ENCODE results near the gene ATP9B. TPM values are rescaled to one million over a fixed set of nuclear protein-coding genes. Genes with fewer than 3 reads are reported as not detected.
A peak's percentile ranks its signal among the peaks of the same experiment; 100 is the strongest.

The ATP9B gene
- polyA plus RNA-seq, 1 of the 3 experiments (the other 2 are of a cell fraction): 11.2 TPM

DNA sequence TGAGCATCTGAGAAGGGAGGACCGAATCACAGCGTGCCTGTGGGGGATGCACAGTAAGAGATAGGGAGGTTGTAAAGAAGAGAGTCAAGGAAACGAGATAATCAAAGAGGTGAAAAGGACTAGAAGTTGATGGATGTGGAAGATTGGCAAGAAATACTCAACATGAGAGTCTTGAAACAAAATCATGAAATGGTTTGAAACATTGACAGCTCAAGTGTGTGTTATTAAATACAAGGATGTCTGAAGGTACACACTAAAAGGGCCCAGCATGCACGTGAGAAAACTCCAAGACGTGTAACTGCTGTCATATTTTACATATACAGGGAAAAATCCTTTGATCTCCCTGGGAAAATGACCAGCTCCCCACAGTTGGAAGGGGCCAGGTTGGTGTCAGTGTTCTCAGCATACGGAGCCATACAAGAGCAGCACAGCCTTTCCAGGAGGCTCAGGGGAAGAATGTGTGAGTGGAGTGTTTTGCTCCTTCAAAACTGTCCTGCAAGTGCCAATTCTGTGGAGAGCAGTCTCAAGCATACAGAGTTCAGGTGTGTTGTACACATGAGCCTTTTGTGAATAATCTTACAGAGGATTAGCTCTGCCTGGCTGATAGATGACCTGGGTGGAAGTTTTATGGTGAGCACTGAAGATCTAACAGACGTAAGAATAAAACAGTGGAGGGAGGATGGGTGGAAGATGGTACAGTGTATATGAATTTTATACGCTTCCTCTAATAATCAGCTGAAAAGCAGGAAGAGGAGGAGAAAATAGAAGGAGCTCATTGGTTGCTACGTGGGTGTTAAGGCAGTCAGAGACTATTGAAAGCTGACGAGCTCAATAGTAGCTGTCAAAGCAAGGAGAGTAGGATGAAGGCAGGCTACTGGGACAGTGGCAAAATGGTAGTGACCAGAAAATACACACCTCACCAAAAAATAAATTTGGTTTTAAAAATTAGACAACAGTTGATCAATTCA is 126.8 kb downstream of the ATP9B start:
- no peak overlapping the region for H3K27ac ChIP-seq (ENCODE audit: low read depth in 2 of 2, low read length in 1 of 2)
- H3K4me3 ChIP-seq (ENCODE audit: low read depth in 2 of 2, low read length in 1 of 2): no peak overlapping the region
- H2AFZ ChIP-seq (ENCODE audit: low read depth): no peak overlapping the region
- no peak for DNase-seq
- 85% methylated on average over 10 of the region's 10 CpGs for WGBS (ENCODE audit: low lambda C conversion rate)
- H3K9ac ChIP-seq: no peak overlapping the region
- H3K9me3 ChIP-seq: no peaks in the 10 kb centered on the region
- no peaks in the 10 kb centered on the region for H3K9me2 ChIP-seq
- no peaks in the 10 kb centered on the region for H4K20me1 ChIP-seq (ENCODE audit: insufficient read depth)
- peaks cover 12 to 18% of the 10 kb centered on the region in 2 experiments for H3K36me3 ChIP-seq (replicated peaks in 1 of 2; ENCODE audit: control insufficient read depth in 1 of 2, insufficient read depth in 2 of 2, low read length in 1 of 2)
- H3F3A ChIP-seq (replicated peaks; ENCODE audit: insufficient read depth): no peaks in the 10 kb centered on the region
- no peaks in the 10 kb centered on the region for H3K4me1 ChIP-seq (ENCODE audit: control insufficient read depth in 1 of 2, insufficient read depth in 2 of 2, low read depth in 1 of 2, low read length in 1 of 2)
- no peaks in the 10 kb centered on the region for H3K27me3 ChIP-seq (ENCODE audit: insufficient read depth)
- H3K4me2 ChIP-seq: no peak overlapping the region
- no peaks in the 10 kb centered on the region; the same call in 1 of the 2 replicates for H3K79me2 ChIP-seq (ENCODE audit: insufficient read depth)
- POLR2A ChIA-PET: no interaction called here
- CTCF ChIA-PET: interaction anchor here (0.6 kb wide), 1 partner anchor 53 kb away, joined by 3 read pairs; no protein-coding TSS in a partner anchor
- TF ChIP-seq MEF2A (IDR thresholded peaks at IDR 0.05; ENCODE audit: borderline replicate concordance, low read depth): no peak
- TF ChIP-seq FOSL2 (IDR thresholded peaks at IDR 0.05; ENCODE audit: borderline replicate concordance, low read depth): no peak

DNA sequence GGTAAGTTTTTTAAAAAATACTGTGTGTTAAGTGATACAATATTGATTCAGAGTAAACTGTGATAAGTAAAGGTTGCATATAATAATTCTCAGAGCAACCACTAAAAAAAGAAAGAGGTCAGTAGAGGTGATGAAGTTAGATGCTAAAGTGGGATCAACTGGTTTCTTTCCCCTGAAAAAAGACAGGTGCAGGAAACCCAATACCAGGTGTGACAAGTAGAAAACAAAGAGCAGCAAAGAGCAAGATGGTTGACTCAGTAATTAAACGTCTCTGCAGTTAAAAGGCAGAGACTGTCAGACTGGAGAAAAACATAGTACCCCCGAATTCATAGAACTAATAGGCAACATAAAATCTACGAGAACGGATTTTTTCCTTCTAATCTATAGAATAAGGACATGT is 128.3 kb downstream of the ATP9B start:
- ChIA-PET CTCF (no interaction called here), POLR2A (no interaction called here)
- Histone ChIP-seq H3K27me3 (ENCODE audit: insufficient read depth) (no peaks in the 10 kb centered on the region), H3K9ac (no peak overlapping the region), H3K9me2 (no peaks in the 10 kb centered on the region), H3K4me1 (ENCODE audit: control insufficient read depth in 1 of 2, insufficient read depth in 2 of 2, low read depth in 1 of 2, low read length in 1 of 2) (no peaks in the 10 kb centered on the region), H3K79me2 (ENCODE audit: insufficient read depth) (no peaks in the 10 kb centered on the region), H3K4me2 (no peak overlapping the region), H3K9me3 (no peaks in the 10 kb centered on the region), H3K4me3 (ENCODE audit: low read depth in 2 of 2, low read length in 1 of 2) (no peak overlapping the region), H3F3A (replicated peaks; ENCODE audit: insufficient read depth) (no peaks in the 10 kb centered on the region), H4K20me1 (ENCODE audit: insufficient read depth) (no peaks in the 10 kb centered on the region), H3K36me3 (replicated peaks in 1 of 2; ENCODE audit: control insufficient read depth in 1 of 2, insufficient read depth in 2 of 2, low read length in 1 of 2) (peaks cover 6 to 18% of the 10 kb centered on the region in 2 experiments), H3K27ac (ENCODE audit: low read depth in 2 of 2, low read length in 1 of 2) (no peak overlapping the region), H2AFZ (ENCODE audit: low read depth) (no peak overlapping the region)
- no peak for TF ChIP-seq EP300 (IDR thresholded peaks at IDR 0.05; ENCODE audit: borderline replicate concordance in 1 of 2, low read depth in 1 of 2, low read length in 1 of 2)
- TF ChIP-seq RCOR1 (IDR thresholded peaks at IDR 0.05; ENCODE audit: low read length): no peak
- TF ChIP-seq MEF2A (IDR thresholded peaks at IDR 0.05; ENCODE audit: borderline replicate concordance, low read depth): no peak
- TF ChIP-seq RFX5 (IDR thresholded peaks at IDR 0.05; ENCODE audit: low read length): no peak
- 91% methylated on average over 4 of the region's 4 CpGs for WGBS (ENCODE audit: low lambda C conversion rate)
- no peak for DNase-seq

DNA sequence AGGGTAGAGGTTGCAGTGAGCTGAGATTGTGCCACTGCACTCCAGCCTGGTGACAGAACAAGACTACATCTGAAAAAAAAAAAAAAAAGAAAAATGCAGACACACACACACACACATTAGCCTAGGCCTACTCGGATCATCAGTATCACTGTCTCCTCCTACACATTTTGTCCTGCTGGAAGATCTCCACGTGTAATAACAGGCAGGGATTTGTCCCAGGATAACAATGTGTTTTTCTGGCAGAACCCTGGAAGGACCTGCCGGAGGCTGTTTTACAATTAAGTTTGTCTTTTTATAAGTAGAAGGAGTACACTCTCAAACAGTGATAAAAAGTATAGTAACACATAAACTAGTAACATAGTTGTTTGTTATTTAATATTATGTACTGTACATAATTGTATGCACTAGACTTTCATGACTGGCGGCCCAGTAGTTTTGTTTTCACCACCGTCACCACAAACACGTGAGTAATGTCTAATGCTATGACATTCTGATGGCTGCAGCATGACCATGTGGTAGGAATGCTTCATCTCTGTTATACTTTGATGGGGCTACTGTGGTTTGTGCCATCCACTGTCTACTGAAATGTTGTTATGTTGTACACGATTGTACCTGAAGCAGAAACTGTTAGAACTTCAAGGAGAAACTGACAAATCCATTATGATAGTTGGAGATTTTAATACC is 130.6 kb downstream of the ATP9B start:
- Histone ChIP-seq H2AFZ (ENCODE audit: low read depth) (no peak overlapping the region), H3K36me3 (replicated peaks in 1 of 2; ENCODE audit: control insufficient read depth in 1 of 2, insufficient read depth in 2 of 2, low read length in 1 of 2) (peaks cover 0 to 3% of the 10 kb centered on the region in 2 experiments), H3K27me3 (ENCODE audit: insufficient read depth) (no peaks in the 10 kb centered on the region), H3K4me3 (ENCODE audit: low read depth in 2 of 2, low read length in 1 of 2) (no peak overlapping the region), H3K9me3 (no peaks in the 10 kb centered on the region), H3K27ac (ENCODE audit: low read depth in 2 of 2, low read length in 1 of 2) (no peak overlapping the region), H3K4me1 (ENCODE audit: control insufficient read depth in 1 of 2, insufficient read depth in 2 of 2, low read depth in 1 of 2, low read length in 1 of 2) (no peaks in the 10 kb centered on the region; a peak in 1 of 4 replicates), H4K20me1 (ENCODE audit: insufficient read depth) (no peaks in the 10 kb centered on the region), H3F3A (replicated peaks; ENCODE audit: insufficient read depth) (no peaks in the 10 kb centered on the region), H3K4me2 (no peak overlapping the region), H3K9me2 (no peaks in the 10 kb centered on the region), H3K79me2 (ENCODE audit: insufficient read depth) (no peaks in the 10 kb centered on the region), H3K9ac (no peak overlapping the region)
- TF ChIP-seq RXRA (IDR thresholded peaks at IDR 0.05; ENCODE audit: borderline replicate concordance, low read depth) (no peak), ELF1 (IDR thresholded peaks at IDR 0.05) (no peak), MEF2A (IDR thresholded peaks at IDR 0.05; ENCODE audit: borderline replicate concordance, low read depth) (no peak), EP300 (IDR thresholded peaks at IDR 0.05; ENCODE audit: borderline replicate concordance in 1 of 2, low read depth in 1 of 2, low read length in 1 of 2) (no peak)
- TF ChIP-seq, protein P1, sequence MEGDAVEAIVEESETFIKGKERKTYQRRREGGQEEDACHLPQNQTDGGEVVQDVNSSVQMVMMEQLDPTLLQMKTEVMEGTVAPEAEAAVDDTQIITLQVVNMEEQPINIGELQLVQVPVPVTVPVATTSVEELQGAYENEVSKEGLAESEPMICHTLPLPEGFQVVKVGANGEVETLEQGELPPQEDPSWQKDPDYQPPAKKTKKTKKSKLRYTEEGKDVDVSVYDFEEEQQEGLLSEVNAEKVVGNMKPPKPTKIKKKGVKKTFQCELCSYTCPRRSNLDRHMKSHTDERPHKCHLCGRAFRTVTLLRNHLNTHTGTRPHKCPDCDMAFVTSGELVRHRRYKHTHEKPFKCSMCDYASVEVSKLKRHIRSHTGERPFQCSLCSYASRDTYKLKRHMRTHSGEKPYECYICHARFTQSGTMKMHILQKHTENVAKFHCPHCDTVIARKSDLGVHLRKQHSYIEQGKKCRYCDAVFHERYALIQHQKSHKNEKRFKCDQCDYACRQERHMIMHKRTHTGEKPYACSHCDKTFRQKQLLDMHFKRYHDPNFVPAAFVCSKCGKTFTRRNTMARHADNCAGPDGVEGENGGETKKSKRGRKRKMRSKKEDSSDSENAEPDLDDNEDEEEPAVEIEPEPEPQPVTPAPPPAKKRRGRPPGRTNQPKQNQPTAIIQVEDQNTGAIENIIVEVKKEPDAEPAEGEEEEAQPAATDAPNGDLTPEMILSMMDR (IDR thresholded peaks at IDR 0.05): 0 out of 2 replicates have a peak, but pooled peaks have one; percentile 13
- DNase-seq: no peak
- WGBS (ENCODE audit: low lambda C conversion rate): 81% methylated on average over 7 of the region's 7 CpGs
- CTCF ChIA-PET: no interaction called here
- POLR2A ChIA-PET: no interaction called here
